GM12878 (cell line): ENCODE results near the gene DCUN1D5. TPM values are rescaled to one million over a fixed set of nuclear protein-coding genes. Genes with fewer than 3 reads are reported as not detected.

ENCODE experiments used
- ATAC-seq: fragments of 200-7000 bp; cut with Tn5 transposase; 3 replicates; pipeline ENCODE4 v1.9.1; 2020; ENCODE audit warnings: mild to moderate bottlenecking, moderate library complexity
- BruUV-seq: library from RNA; stranded (reverse); fragments of 400-500 nt; replicated peaks from 2 replicates; lab custom pipeline; 2021; lab: Mats Ljungman, UMichigan
- CTCF ChIA-PET: fragments of 300-600 bp; sonication (Branson Sonifier 250); formaldehyde crosslinking; extraction: SDS; loops from one replicate; lab custom pipeline; 2021; ENCODE audit warnings: inconsistent platforms; lab: Yijun Ruan, JAX
- POLR2A ChIA-PET: fragments of 350-600 bp; formaldehyde crosslinking; extraction: SDS; loops from one replicate; lab custom pipeline; 2021; ENCODE audit warnings: inconsistent platforms; lab: Charles Lee
- RAD21 ChIA-PET: fragments of 300-600 bp; sonication (Branson Sonifier 250); formaldehyde crosslinking; loops from one replicate; lab custom pipeline; 2023; ENCODE audit warnings: antibody characterized with exemption; ENCODE audit not compliant: unreplicated experiment; lab: Charles Lee
- SMC1A ChIA-PET: fragments of 300-600 bp; sonication (Branson Sonifier 250); formaldehyde crosslinking; loops from one replicate; lab custom pipeline; 2023; ENCODE audit not compliant: unreplicated experiment, uncharacterized antibody; lab: Charles Lee
- DNase-seq: peaks from one replicate; pipeline ENCODE4 v3.0.0-alpha.2; 2011; ENCODE audit warnings: low read depth, low spot score
- FAIRE-seq: peaks from 3 replicates; lab custom pipeline; 2011; peaks lifted over from hg19 to GRCh38; lab: Jason Lieb, UNC
- H2AFZ ChIP-seq: 2 replicates; pipeline ENCODE4 v1.6.0; 2011; ENCODE audit warnings: low read depth, low read length, control low read depth; ENCODE audit not compliant: control insufficient read depth
- H3K27ac ChIP-seq: 2 replicates; pipeline ENCODE4 v1.5.1; 2011; ENCODE audit warnings: control low read depth; ENCODE audit not compliant: control insufficient read depth, insufficient read depth
- H3K27me3 ChIP-seq, 2 experiments: replicated peaks in 1 of 2; 2 replicates each; pipeline versions ENCODE4 v1.6.0 to v1.6.1; 2011; ENCODE audit warnings: low read length in 1 of 2; ENCODE audit not compliant: control insufficient read depth in 2 of 2, insufficient read depth in 2 of 2
- H3K36me3 ChIP-seq, 2 experiments: 2 replicates each; pipeline ENCODE4 v1.5.1; 2011; ENCODE audit warnings: low read length in 1 of 2; ENCODE audit not compliant: control insufficient read depth in 2 of 2, insufficient read depth in 2 of 2
- H3K4me1 ChIP-seq: 2 replicates; pipeline ENCODE4 v1.6.1; 2011; ENCODE audit warnings: mild to moderate bottlenecking, low read length, moderate library complexity, mixed read lengths; ENCODE audit not compliant: control insufficient read depth, insufficient read depth
- H3K4me2 ChIP-seq: 2 replicates; pipeline ENCODE4 v1.6.0; 2011; ENCODE audit warnings: control low read depth; ENCODE audit not compliant: control insufficient read depth, insufficient read depth
- H3K4me3 ChIP-seq: fragments of 200-600 bp; sonication (generic); 2 replicates; pipeline ENCODE4 v1.5.1; 2016
- H3K79me2 ChIP-seq: 2 replicates; pipeline ENCODE4 v1.6.0; 2011; ENCODE audit warnings: low read length; ENCODE audit not compliant: control insufficient read depth, insufficient read depth
- H3K9ac ChIP-seq: 2 replicates; pipeline ENCODE4 v1.8.0; 2011; ENCODE audit warnings: low read length, control low read depth, mixed read lengths; ENCODE audit not compliant: control insufficient read depth, insufficient read depth
- H3K9me3 ChIP-seq: replicated peaks from 3 replicates; pipeline ENCODE4 v1.5.1; 2011; ENCODE audit warnings: mild to moderate bottlenecking, low read length; ENCODE audit not compliant: control insufficient read depth, insufficient read depth
- H4K20me1 ChIP-seq: 2 replicates; pipeline ENCODE4 v1.6.0; 2011; ENCODE audit not compliant: control insufficient read depth, insufficient read depth
- EGR1 ChIP-seq, 2 experiments: IDR thresholded peaks; 1 replicate in 1 of 2; 2 replicates in 1 of 2; pipeline ENCODE4 v1.6.1; 2011 to 2012; ENCODE audit warnings: low read depth in 2 of 2, low read length in 2 of 2, borderline replicate concordance in 1 of 2, mild to moderate bottlenecking in 1 of 2, moderate library complexity in 1 of 2
- ELK1 ChIP-seq: IDR thresholded peaks from 2 replicates; pipeline ENCODE4 v1.6.1; 2012; ENCODE audit warnings: low read depth, low read length, improper control_type of control experiment
- EZH2 ChIP-seq: IDR thresholded peaks from 2 replicates; pipeline ENCODE4 v1.6.1; 2012; ENCODE audit warnings: low read depth, mild to moderate bottlenecking, control low read depth, inconsistent platforms, low read length, borderline replicate concordance; ENCODE audit not compliant: control insufficient read depth
- FOXM1 ChIP-seq: IDR thresholded peaks from 2 replicates; pipeline ENCODE4 v1.6.1; 2012; ENCODE audit warnings: low read depth, mild to moderate bottlenecking, inconsistent platforms, low read length, moderate library complexity
- GABPA ChIP-seq: IDR thresholded peaks from 2 replicates; pipeline ENCODE4 v1.6.1; 2014; ENCODE audit warnings: antibody characterized with exemption, low read depth, mild to moderate bottlenecking, inconsistent platforms
- HSF1 ChIP-seq: fragments of 150-350 bp; IDR thresholded peaks from 2 replicates; pipeline ENCODE4 v1.6.1; 2014; ENCODE audit warnings: mild to moderate bottlenecking, low read depth, low read length
- MTA2 ChIP-seq: fragments of 450-650 bp; IDR thresholded peaks from 2 replicates; pipeline ENCODE4 v1.6.1; 2016; ENCODE audit warnings: low read depth, mild to moderate bottlenecking, moderate library complexity
- POU2F2 ChIP-seq: IDR thresholded peaks from 3 replicates; pipeline ENCODE4 v1.6.1; 2011; ENCODE audit warnings: low read depth, mild to moderate bottlenecking, low read length, borderline replicate concordance
- RBBP5 ChIP-seq: fragments of 200-600 bp; sonication (generic); conservative IDR thresholded peaks from 2 replicates; pipeline ENCODE4 v1.6.1; 2016
- SMC3 ChIP-seq: IDR thresholded peaks from 2 replicates; pipeline ENCODE4 v1.6.1; 2011; ENCODE audit warnings: low read length, improper control_type of control experiment, borderline replicate concordance
- SP1 ChIP-seq: IDR thresholded peaks from one replicate; pipeline ENCODE4 v1.6.1; 2011; ENCODE audit warnings: low read depth, low read length
- SREBF2 ChIP-seq: IDR thresholded peaks from 2 replicates; pipeline ENCODE4 v1.6.1; 2012; ENCODE audit warnings: mild to moderate bottlenecking, low read length
- TCF3 ChIP-seq: IDR thresholded peaks from 2 replicates; pipeline ENCODE4 v1.6.1; 2012; ENCODE audit warnings: low read depth, mild to moderate bottlenecking, low read length, borderline replicate concordance; ENCODE audit not compliant: insufficient read depth
- WRNIP1 ChIP-seq: IDR thresholded peaks from 2 replicates; pipeline ENCODE4 v1.6.1; 2011; ENCODE audit warnings: low read depth, low read length, improper control_type of control experiment, borderline replicate concordance
- ZNF384 ChIP-seq: IDR thresholded peaks from 2 replicates; pipeline ENCODE4 v1.6.1; 2012; ENCODE audit warnings: low read depth, mild to moderate bottlenecking, low read length, improper control_type of control experiment, borderline replicate concordance
- ZNF687 ChIP-seq: fragments of 450-650 bp; IDR thresholded peaks from 2 replicates; pipeline ENCODE4 v1.6.1; 2017; ENCODE audit warnings: mild to moderate bottlenecking, moderate library complexity
- WGBS: methylation state at CpG from one replicate; pipeline ENCODE4 v1.1.6; 2016; ENCODE audit warnings: low lambda C conversion rate; ENCODE audit not compliant: insufficient replicate concordance, insufficient coverage; ENCODE audit errors: missing lambda C conversion rate; 5-methylcytosine and 5-hydroxymethylcytosine counted together
- in situ Hi-C: fragments of 300-500 bp; cut with MboI; formaldehyde crosslinking; loops from 9 replicates; pipeline ENCODE4 v1.14.3; 2018; ENCODE audit warnings: mixed read lengths
- intact Hi-C: fragments of 100-400 bp; cut with micrococcal nuclease; formaldehyde crosslinking; loops from one replicate; pipeline ENCODE4 v1.14.2; 2022; ENCODE audit not compliant: unreplicated experiment
- polyA plus RNA-seq, 11 experiments: library from polyadenylated mRNA; depleted of rRNA in 4 of 11; unstranded in 6 of 11; stranded (reverse) in 5 of 11; fragments of >200 nt; fragmentation: Nextera tagmentation in 4 of 11; fragmentation: Illumina TruSeq in 1 of 11; extraction: Ambion mirVana in 4 of 11; extraction: Trizol in 1 of 11; gene quantifications; 1 replicate in 1 of 11; 2 replicates in 10 of 11; pipeline versions ENCODE4 v1.2.1 to v1.2.3, GENCODE V29; 2011 to 2016; ENCODE audit warnings: inconsistent platforms in 2 of 11, missing spikeins in 2 of 11, low read depth in 1 of 11
- total RNA-seq, 4 experiments: library from RNA; depleted of rRNA in 3 of 4; stranded (reverse); fragments of >200 nt in 3 of 4; fragmentation: Illumina TruSeq in 1 of 4; extraction: Trizol in 1 of 4; gene quantifications; 2 replicates each; pipeline versions ENCODE4 v1.2.1 to v1.2.3, GENCODE V29; 2013 to 2021

DCUN1D5 gene
- total and polyA plus RNA-seq, 10 of the 15 experiments (the other 5 are each of a cell fraction or from before 2014, with no cell fraction given): 20.4 to 87.0 (median 60.6) TPM

GRCh38 chr11:103024086-103024485 is 67.9 kb downstream of the DCUN1D5 start:
- FAIRE-seq (no peak), DNase-seq (no peak), ATAC-seq (no peak)
- SMC1A ChIA-PET: interaction anchor here (0.9 kb wide), 1 partner anchor 12 kb away, joined by 4 read pairs; no protein-coding TSS in a partner anchor
- RAD21 ChIA-PET: no interaction called here
- no peaks in the 10 kb centered on the region for H3K36me3 ChIP-seq
- H4K20me1 ChIP-seq: no peaks in the 10 kb centered on the region
- CTCF ChIA-PET: no interaction called here
- no peak overlapping the region for H3K4me3 ChIP-seq
- no peak overlapping the region for H3K9ac ChIP-seq
- H3K27ac ChIP-seq: no peak overlapping the region
- POLR2A ChIA-PET: no interaction called here
- no peak overlapping the region for H2AFZ ChIP-seq
- H3K79me2 ChIP-seq: no peaks in the 10 kb centered on the region
- in situ Hi-C loops: no loop called here
- no peaks in the 10 kb centered on the region for H3K27me3 ChIP-seq
- no peaks in the 10 kb centered on the region for H3K4me1 ChIP-seq
- BruUV-seq: no TSS peak
- no peaks in the 10 kb centered on the region for H3K9me3 ChIP-seq
- 71% methylated on average over 3 of the region's 3 CpGs for whole genome bisulfite sequencing
- no peak overlapping the region for H3K4me2 ChIP-seq
- intact Hi-C loops: no loop called here
- TF ChIP-seq ZNF384 (no peak), ZNF687 (no peak), ELK1 (no peak), EGR1 (IDR thresholded peaks at IDR 0.05; ENCODE audit: borderline replicate concordance in 1 of 2, low read depth in 2 of 2, low read length in 2 of 2) (no peak), TCF3 (no peak), POU2F2 (no peak), HSF1 (no peak), RBBP5 (no peak), SREBF2 (no peak), WRNIP1 (no peak), GABPA (no peak), FOXM1 (no peak), MTA2 (no peak), EZH2 (no peak), SMC3 (no peak), SP1 (no peak)
